Loucy (cell line): ENCODE data around the gene FANK1.

Experiments
- H2AFZ ChIP-seq: fragments of 200-600 bp; sonication (generic); 2 replicates; pipeline ENCODE4 v1.6.0; 2016; ENCODE audit warnings: antibody characterized with exemption, mild to moderate bottlenecking, low read length, moderate library complexity
- H3F3A ChIP-seq: fragments of 200-600 bp; 2 replicates; pipeline ENCODE4 v1.6.0; 2016; ENCODE audit warnings: antibody characterized with exemption, low read depth, mild to moderate bottlenecking
- H3K27me3 ChIP-seq: fragments of 200-600 bp; sonication (generic); 2 replicates; pipeline ENCODE4 v1.6.1; 2014; ENCODE audit warnings: low read length, mild to moderate bottlenecking; ENCODE audit not compliant: insufficient read depth, poor library complexity, severe bottlenecking
- H3K36me3 ChIP-seq: fragments of 200-600 bp; sonication (generic); 2 replicates; pipeline ENCODE4 v1.6.1; 2016; ENCODE audit warnings: low read length; ENCODE audit not compliant: insufficient read depth
- H3K4me1 ChIP-seq: fragments of 200-600 bp; sonication (generic); 2 replicates; pipeline ENCODE4 v1.5.1; 2014; ENCODE audit warnings: low read length, mild to moderate bottlenecking; ENCODE audit not compliant: insufficient read depth, poor library complexity, severe bottlenecking
- H3K4me2 ChIP-seq: fragments of 200-600 bp; sonication (generic); 2 replicates; pipeline ENCODE4 v1.6.0; 2014; ENCODE audit warnings: antibody characterized with exemption, low read length, low read depth, mild to moderate bottlenecking; ENCODE audit not compliant: poor library complexity, severe bottlenecking
- H3K4me3 ChIP-seq: fragments of 200-600 bp; sonication (generic); 2 replicates; pipeline ENCODE4 v1.5.1; 2014; ENCODE audit warnings: low read length, mild to moderate bottlenecking, mixed read lengths; ENCODE audit not compliant: poor library complexity, severe bottlenecking
- H3K79me2 ChIP-seq: fragments of 200-600 bp; sonication (generic); 2 replicates; pipeline ENCODE4 v1.6.1; 2014; ENCODE audit warnings: low read length; ENCODE audit not compliant: insufficient read depth
- H3K9ac ChIP-seq: fragments of 200-600 bp; sonication (generic); 2 replicates; pipeline ENCODE4 v1.6.0; 2014; ENCODE audit warnings: mild to moderate bottlenecking, low read depth, low read length, moderate library complexity; ENCODE audit not compliant: poor library complexity, severe bottlenecking
- H3K9me2 ChIP-seq: fragments of 200-600 bp; sonication (generic); replicated peaks from 2 replicates; pipeline ENCODE4 v1.6.1; 2016; ENCODE audit warnings: low read depth, low read length, mixed read lengths
- H3K9me3 ChIP-seq: fragments of 200-600 bp; sonication (generic); 2 replicates; pipeline ENCODE4 v1.6.1; 2014; ENCODE audit warnings: mild to moderate bottlenecking, antibody characterized with exemption, low read length, low read depth; ENCODE audit not compliant: insufficient read depth
- H4K20me1 ChIP-seq: fragments of 200-600 bp; sonication (generic); 2 replicates; pipeline ENCODE4 v1.6.0; 2014; ENCODE audit warnings: antibody characterized with exemption, low read length, mild to moderate bottlenecking; ENCODE audit not compliant: insufficient read depth, poor library complexity, severe bottlenecking
- CTCF ChIP-seq: fragments of 200-600 bp; sonication (generic); conservative IDR thresholded peaks from 2 replicates; pipeline ENCODE4 v1.5.1; 2014; ENCODE audit warnings: mild to moderate bottlenecking, antibody characterized with exemption, low read length
- EZH2phosphoT487 ChIP-seq: fragments of 200-600 bp; IDR thresholded peaks from 2 replicates; pipeline ENCODE4 v1.6.1; 2018; ENCODE audit warnings: antibody characterized with exemption, mild to moderate bottlenecking, moderate library complexity, borderline replicate concordance

The FANK1 gene

GRCh38 chr10:125857185-125857760, 39.1 kb upstream of the FANK1 start:
- Histone ChIP-seq H3K9me3 (no peaks in the 10 kb centered on the region), H3K9me2 (no peaks in the 10 kb centered on the region), H3K4me1 (no peaks in the 10 kb centered on the region), H3K4me2 (no peak overlapping the region), H3K9ac (no peak overlapping the region), H3K27me3 (no peaks in the 10 kb centered on the region), H3K36me3 (no peaks in the 10 kb centered on the region), H4K20me1 (no peaks in the 10 kb centered on the region), H2AFZ (no peak overlapping the region), H3F3A (no peaks in the 10 kb centered on the region), H3K79me2 (no peaks in the 10 kb centered on the region), H3K4me3 (no peak overlapping the region)
- TF ChIP-seq EZH2phosphoT487 = no peak
- no peak for TF ChIP-seq CTCF

GRCh38 chr10:125859128-125859817, 37.1 kb upstream of the FANK1 start:
- Histone ChIP-seq H3K36me3 (no peaks in the 10 kb centered on the region), H3K9me3 (no peaks in the 10 kb centered on the region), H3K79me2 (no peaks in the 10 kb centered on the region), H3F3A (no peaks in the 10 kb centered on the region), H2AFZ (no peak overlapping the region), H3K27me3 (no peaks in the 10 kb centered on the region), H3K9ac (no peak overlapping the region), H3K4me3 (no peak overlapping the region), H3K4me2 (no peak overlapping the region), H3K4me1 (no peaks in the 10 kb centered on the region), H3K9me2 (no peaks in the 10 kb centered on the region), H4K20me1 (no peaks in the 10 kb centered on the region)
- no peak for TF ChIP-seq EZH2phosphoT487
- TF ChIP-seq CTCF = no peak

- H3K27me3 ChIP-seq = no peaks in the 10 kb centered on the region
- H3K9ac ChIP-seq = no peak overlapping the region
- H3K9me3 ChIP-seq = no peaks in the 10 kb centered on the region
- no peaks in the 10 kb centered on the region for H4K20me1 ChIP-seq
- no peak for TF ChIP-seq CTCF
- no peak for TF ChIP-seq EZH2phosphoT487
- no peaks in the 10 kb centered on the region for H3K79me2 ChIP-seq
- no peaks in the 10 kb centered on the region for H3F3A ChIP-seq
- H3K36me3 ChIP-seq = no peaks in the 10 kb centered on the region
- H3K4me1 ChIP-seq = no peaks in the 10 kb centered on the region
- H3K4me3 ChIP-seq = no peak overlapping the region
- H3K9me2 ChIP-seq = no peaks in the 10 kb centered on the region
- H3K4me2 ChIP-seq = no peak overlapping the region
- H2AFZ ChIP-seq = no peak overlapping the region
Measured at GRCh38 chr10:125865120-125865519, 31.2 kb upstream of the FANK1 start.
